Smooth muscle cell (in vitro differentiated cells): ENCODE results near the gene AZGP1. TPM values are rescaled to one million over a fixed set of nuclear protein-coding genes. Genes with fewer than 3 reads are reported as not detected.

Experiments used
- DNase-seq: peaks from one replicate; lab custom pipeline; 2025; ENCODE audit not compliant: unreplicated experiment; lab: John Stamatoyannopoulos, UW
- H2AFZ ChIP-seq: fragments of 200-600 bp; sonication (generic); 2 replicates; pipeline ENCODE4 v1.6.0; 2016; ENCODE audit warnings: antibody characterized with exemption, low read depth, mild to moderate bottlenecking
- H3F3A ChIP-seq: fragments of 200-600 bp; sonication (generic); 2 replicates; pipeline ENCODE4 v1.6.0; 2017; ENCODE audit warnings: antibody characterized with exemption, low read depth
- H3K27ac ChIP-seq: fragments of 200-600 bp; sonication (generic); 2 replicates; pipeline ENCODE4 v1.5.1; 2016; ENCODE audit warnings: low read depth, mild to moderate bottlenecking
- H3K27me3 ChIP-seq: fragments of 200-600 bp; sonication (generic); 2 replicates; pipeline ENCODE4 v1.6.1; 2016; ENCODE audit warnings: low read depth, mild to moderate bottlenecking
- H3K36me3 ChIP-seq: fragments of 200-600 bp; sonication (generic); 2 replicates; pipeline ENCODE4 v1.5.1; 2016; ENCODE audit warnings: low read depth
- H3K4me1 ChIP-seq: fragments of 200-600 bp; sonication (generic); 2 replicates; pipeline ENCODE4 v1.5.1; 2016; ENCODE audit warnings: low read depth
- H3K4me2 ChIP-seq: fragments of 200-600 bp; sonication (generic); 2 replicates; pipeline ENCODE4 v1.6.0; 2016; ENCODE audit warnings: mild to moderate bottlenecking
- H3K4me3 ChIP-seq: fragments of 200-600 bp; sonication (generic); 2 replicates; pipeline ENCODE4 v1.5.1; 2016; ENCODE audit warnings: mild to moderate bottlenecking
- H3K79me2 ChIP-seq: fragments of 200-600 bp; sonication (generic); 2 replicates; pipeline ENCODE4 v1.6.0; 2016; ENCODE audit warnings: low read depth, mild to moderate bottlenecking
- H3K9ac ChIP-seq: fragments of 200-600 bp; sonication (generic); 2 replicates; pipeline ENCODE4 v1.6.0; 2016; ENCODE audit warnings: low read depth
- H3K9me3 ChIP-seq: fragments of 200-600 bp; sonication (generic); replicated peaks from 2 replicates; pipeline ENCODE4 v1.5.1; 2016; ENCODE audit warnings: low read depth
- H4K20me1 ChIP-seq: fragments of 200-600 bp; sonication (generic); 2 replicates; pipeline ENCODE4 v1.6.0; 2016; ENCODE audit warnings: low read depth
- CTCF ChIP-seq: fragments of 200-600 bp; sonication (generic); IDR thresholded peaks from 2 replicates; pipeline ENCODE4 v1.5.1; 2017; ENCODE audit warnings: borderline replicate concordance, mild to moderate bottlenecking, antibody characterized with exemption; ENCODE audit not compliant: insufficient read depth, poor library complexity, severe bottlenecking
- WGBS: methylation state at CpG from one replicate; pipeline ENCODE4 v1.1.7; 2016; ENCODE audit warnings: low lambda C conversion rate; 5-methylcytosine and 5-hydroxymethylcytosine counted together
- polyA plus RNA-seq: library from polyadenylated mRNA; unstranded; fragments of >200 nt; fragmentation: Nextera tagmentation; extraction: Ambion mirVana; gene quantifications from 2 replicates; pipeline ENCODE4 v1.2.1, GENCODE V29; 2016
- total RNA-seq: library from RNA; depleted of rRNA; stranded (reverse); fragments of >200 nt; gene quantifications from 2 replicates; pipeline ENCODE4 v1.2.3, GENCODE V29; 2014

AZGP1 gene
- total and polyA plus RNA-seq, 2 experiments from 2014 or later: 0.94 TPM; not detected in 1

- Histone ChIP-seq H3K9me3 (no peaks in the 10 kb centered on the region), H3F3A (no peaks in the 10 kb centered on the region), H2AFZ (peak overlapping the region; percentile 81), H3K4me2 (peak overlapping the region; percentile 73), H3K4me3 (peak overlapping the region; percentile 36), H3K4me1 (no peaks in the 10 kb centered on the region), H4K20me1 (no peaks in the 10 kb centered on the region), H3K27ac (no peak overlapping the region), H3K36me3 (no peaks in the 10 kb centered on the region), H3K9ac (no peak overlapping the region), H3K79me2 (no peaks in the 10 kb centered on the region), H3K27me3 (peaks cover 5% of the 10 kb centered on the region)
- no peak for DNase-seq
- no peak for TF ChIP-seq CTCF
- 48% methylated on average over 2 of the region's 2 CpGs for WGBS
Measured at GRCh38 chr7:99929730-99930053, 46.1 kb downstream of the AZGP1 start.

GRCh38 chr7:99928994-99929729 lies 46.7 kb downstream of the AZGP1 start, which contains the start of gene GJC3:
Gene GJC3, minus strand, starts transcription at chr7:99929620. Its CDS starts 0 bp downstream, at chr7:99929620.
- no peaks in the 10 kb centered on the region for H3K9me3 ChIP-seq
- no peak for TF ChIP-seq CTCF
- no peaks in the 10 kb centered on the region for H4K20me1 ChIP-seq
- no peaks in the 10 kb centered on the region for H3K36me3 ChIP-seq
- no peaks in the 10 kb centered on the region for H3K4me1 ChIP-seq
- WGBS: 25% methylated on average over 22 of the region's 22 CpGs
- no peaks in the 10 kb centered on the region for H3F3A ChIP-seq
- peak; percentile 2 for DNase-seq
- no peaks in the 10 kb centered on the region for H3K79me2 ChIP-seq
- peaks cover 5% of the 10 kb centered on the region for H3K27me3 ChIP-seq
- H3K4me2 ChIP-seq: peak within 1 kb of the TSS; percentile 73
- peak within 1 kb of the TSS; percentile 81 for H2AFZ ChIP-seq
- H3K27ac ChIP-seq: no peak within 1 kb of the TSS
- no peak within 1 kb of the TSS for H3K9ac ChIP-seq
- peak within 1 kb of the TSS; percentile 36 for H3K4me3 ChIP-seq

- no peaks in the 10 kb centered on the region for H3K36me3 ChIP-seq
- TF ChIP-seq CTCF: no peak
- no peaks in the 10 kb centered on the region for H3K9me3 ChIP-seq
- no peaks in the 10 kb centered on the region for H3K4me1 ChIP-seq
- no peak overlapping the region for H3K9ac ChIP-seq
- 59% methylated on average over 2 of the region's 2 CpGs for WGBS
- H3F3A ChIP-seq: no peaks in the 10 kb centered on the region
- no peaks in the 10 kb centered on the region for H3K79me2 ChIP-seq
- no peak overlapping the region for H2AFZ ChIP-seq
- no peak for DNase-seq
- no peaks in the 10 kb centered on the region for H4K20me1 ChIP-seq
- H3K4me2 ChIP-seq: no peak overlapping the region
- no peak overlapping the region for H3K27ac ChIP-seq
- H3K27me3 ChIP-seq: peaks cover 5% of the 10 kb centered on the region
- no peak overlapping the region for H3K4me3 ChIP-seq
Measured at GRCh38 chr7:99928188-99928587, 47.6 kb downstream of the AZGP1 start.

GRCh38 chr7:99927536-99927935 lies 48.3 kb downstream of the AZGP1 start:
- no peak for TF ChIP-seq CTCF
- no peaks in the 10 kb centered on the region for H4K20me1 ChIP-seq
- DNase-seq: no peak
- no peak overlapping the region for H3K4me2 ChIP-seq
- no peak overlapping the region for H2AFZ ChIP-seq
- H3K9ac ChIP-seq: no peak overlapping the region
- H3K4me1 ChIP-seq: no peaks in the 10 kb centered on the region
- no peaks in the 10 kb centered on the region for H3K36me3 ChIP-seq
- 68% methylated on average over 5 of the region's 5 CpGs for WGBS
- no peak overlapping the region for H3K27ac ChIP-seq
- H3K79me2 ChIP-seq: no peaks in the 10 kb centered on the region
- H3F3A ChIP-seq: no peaks in the 10 kb centered on the region
- H3K9me3 ChIP-seq: no peaks in the 10 kb centered on the region
- H3K27me3 ChIP-seq: peaks cover 5% of the 10 kb centered on the region
- H3K4me3 ChIP-seq: no peak overlapping the region
